AG09319 (cell line): ENCODE data around the gene OSBPL8.

Experiments used
- DNase-seq: peaks from one replicate; pipeline ENCODE4 v3.0.0-alpha.2; 2010; ENCODE audit warnings: low read depth; ENCODE audit errors: extremely low read depth
- CTCF ChIP-seq: IDR thresholded peaks from 2 replicates; pipeline ENCODE4 v1.5.1; 2011; ENCODE audit warnings: low read depth, mild to moderate bottlenecking, inconsistent platforms, low read length, moderate library complexity

The OSBPL8 gene

DNA sequence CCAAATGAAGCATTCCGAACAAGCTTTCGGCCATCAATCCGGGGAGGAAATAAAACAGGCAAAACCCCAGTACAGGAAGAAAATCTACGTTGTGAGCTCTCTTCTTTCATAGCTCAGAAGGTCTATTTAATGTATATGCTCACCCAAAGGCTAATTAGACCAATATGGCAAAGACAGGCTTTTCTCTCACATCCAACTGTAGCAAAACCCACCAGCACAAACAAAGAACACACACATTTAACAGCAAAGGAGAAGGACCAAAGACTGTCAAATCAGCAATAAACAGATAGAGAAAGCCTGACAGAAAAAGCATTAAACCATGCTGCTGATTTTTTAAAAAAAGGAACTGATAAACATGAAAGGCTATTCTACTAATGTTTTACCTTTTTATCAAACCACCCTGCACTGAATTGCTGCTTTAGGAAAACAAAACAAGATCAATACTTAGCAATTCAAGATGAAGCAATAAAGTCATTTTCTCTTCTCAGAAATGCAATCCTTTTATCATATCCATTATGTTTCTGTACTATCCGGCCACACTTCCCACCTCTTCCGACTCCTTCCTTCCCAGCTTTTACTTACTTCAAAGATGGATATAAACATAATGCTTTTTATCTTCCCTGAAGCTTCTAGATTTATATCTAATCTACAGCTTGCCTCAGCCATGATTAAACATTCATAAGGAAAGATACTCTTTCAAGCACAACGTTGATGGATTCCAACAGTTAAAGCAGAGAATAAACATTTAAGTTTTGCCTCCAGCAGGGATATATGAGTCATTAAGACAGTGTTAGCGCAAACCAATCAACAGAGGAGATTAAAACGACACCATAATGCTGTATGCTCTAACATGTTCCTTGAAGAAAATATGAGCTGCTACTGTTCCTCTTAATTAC, 136.8 kb downstream of the OSBPL8 start:
- no peak for DNase-seq
- TF ChIP-seq CTCF = no peak

DNA sequence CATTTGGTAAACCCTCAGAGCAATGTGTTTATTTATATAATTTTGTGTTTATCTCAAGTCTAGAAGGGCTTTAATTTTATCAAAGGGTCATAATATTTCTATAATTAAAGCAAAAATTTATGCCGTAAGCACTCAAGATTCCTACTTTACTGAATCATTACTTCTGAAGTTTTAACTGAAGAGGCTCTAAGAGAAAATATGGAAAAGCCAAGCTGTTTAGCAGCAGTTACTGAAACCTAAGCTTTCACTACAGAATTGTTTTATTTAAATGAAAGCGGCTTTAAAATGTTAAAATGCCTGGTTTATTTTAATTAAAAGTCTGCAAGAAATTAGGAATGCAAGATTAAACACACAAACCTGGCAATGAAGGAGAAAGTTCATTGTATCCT, 137.4 kb downstream of the OSBPL8 start:
- TF ChIP-seq CTCF = no peak
- DNase-seq = no peak

GRCh38 chr12:76421046-76421445, 138.5 kb downstream of the OSBPL8 start:
- no peak for DNase-seq

GRCh38 chr12:76420222-76420621, 139.3 kb downstream of the OSBPL8 start:
- no peak for TF ChIP-seq CTCF
- no peak for DNase-seq

More at GRCh38 chr12:76421046-76421445, 138.5 kb downstream of the OSBPL8 start:
- no peak for TF ChIP-seq CTCF

DNA sequence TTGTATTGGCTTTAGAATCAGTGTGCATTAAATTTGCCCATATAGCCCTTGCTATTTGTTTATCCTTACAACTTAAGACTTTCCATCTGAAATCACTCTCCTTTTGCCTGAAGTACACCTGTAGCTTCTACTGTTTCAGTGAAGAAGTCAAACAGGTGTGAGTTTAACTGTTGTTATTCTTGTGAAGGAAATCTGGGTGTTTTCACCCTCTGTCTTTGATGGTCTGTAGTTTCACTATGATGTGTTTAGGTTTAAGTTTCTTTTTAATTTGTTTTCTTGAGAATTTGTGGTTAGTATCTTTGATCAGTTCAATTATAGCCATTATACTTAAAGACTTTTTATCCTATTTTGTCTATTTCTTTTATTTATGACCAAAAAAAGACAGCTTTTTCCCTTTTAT, 142.5 kb downstream of the OSBPL8 start:
- DNase-seq = no peak
- TF ChIP-seq CTCF = no peak

DNA sequence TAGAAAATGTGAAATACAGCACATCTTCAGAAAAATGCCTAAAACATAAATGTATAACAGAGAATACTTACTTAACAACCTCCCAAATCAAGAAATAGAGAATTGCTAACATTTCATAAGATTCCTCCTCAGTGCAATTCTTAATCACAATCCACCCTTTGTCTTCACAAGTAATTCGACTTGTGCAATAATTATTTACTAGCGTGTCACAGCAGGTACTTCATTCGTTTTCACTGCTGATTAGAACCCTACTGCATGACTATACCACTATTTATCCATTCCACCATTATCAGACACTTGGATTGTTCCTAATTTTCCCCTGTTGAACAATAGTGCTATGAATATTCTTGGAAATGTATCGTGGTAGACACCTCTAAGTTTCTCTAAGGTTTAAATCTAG, 146.4 kb downstream of the OSBPL8 start:
- DNase-seq = no peak
- no peak for TF ChIP-seq CTCF

DNA sequence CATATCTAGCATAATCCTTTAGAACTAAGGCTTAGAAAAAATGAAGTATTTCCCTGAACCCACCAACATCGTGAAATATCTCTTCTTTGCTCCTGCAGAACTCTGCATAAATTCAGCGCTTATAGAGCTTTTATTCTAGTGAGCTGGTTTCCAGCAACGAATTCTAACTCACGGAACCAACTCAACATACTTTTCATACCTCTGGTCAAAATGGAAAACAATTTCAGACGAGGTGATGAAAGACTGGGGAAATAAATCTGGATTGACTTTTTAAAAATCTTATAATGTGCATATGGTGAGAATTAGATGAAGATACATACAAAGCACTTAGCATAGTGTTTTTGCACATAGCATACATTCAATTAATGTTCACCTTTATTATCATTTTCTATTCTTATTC, 148.8 kb downstream of the OSBPL8 start:
- TF ChIP-seq CTCF = no peak
- DNase-seq = no peak
